IMR-90 (cell line): ENCODE results near the gene COL2A1. TPM values are rescaled to one million over a fixed set of nuclear protein-coding genes. Genes with fewer than 3 reads are reported as not detected.

Source experiments
- ATAC-seq: fragments of 200-7000 bp; cut with Tn5 transposase; 2 replicates; pipeline ENCODE4 v1.9.1; 2020; ENCODE audit warnings: low read depth, mild to moderate bottlenecking, moderate library complexity
- BruUV-seq: library from RNA; stranded (reverse); fragments of 400-500 nt; replicated peaks from 2 replicates; lab custom pipeline; 2021; lab: Mats Ljungman, UMichigan
- CTCF ChIA-PET: fragments of 300-600 bp; formaldehyde crosslinking; extraction: SDS; loops from one replicate; lab custom pipeline; 2021; ENCODE audit warnings: antibody characterized with exemption; lab: Yijun Ruan, JAX
- POLR2A ChIA-PET: fragments of 300-600 bp; sonication (Branson Sonifier 250); formaldehyde crosslinking; loops from one replicate; lab custom pipeline; 2022; ENCODE audit warnings: antibody characterized with exemption; ENCODE audit not compliant: unreplicated experiment; lab: Charles Lee
- DNase-seq: peaks from one replicate; pipeline ENCODE4 v3.0.0; 2013
- H2AFZ ChIP-seq: replicated peaks from 2 replicates; pipeline ENCODE3; 2013; ENCODE audit warnings: low read length, mild to moderate bottlenecking; ENCODE audit not compliant: poor library complexity
- H2AK5ac ChIP-seq: 2 replicates; pipeline ENCODE4 v1.6.1; 2013; ENCODE audit warnings: low read depth, low read length, inconsistent platforms
- H2AK9ac ChIP-seq: replicated peaks from 2 replicates; pipeline ENCODE3; 2013; ENCODE audit warnings: mild to moderate bottlenecking, low read depth, low read length, moderate library complexity; ENCODE audit not compliant: poor library complexity
- H2BK120ac ChIP-seq: 2 replicates; pipeline ENCODE4 v1.6.1; 2013; ENCODE audit warnings: low read depth, low read length, inconsistent platforms
- H2BK15ac ChIP-seq: 3 replicates; pipeline ENCODE4 v1.6.1; 2013; ENCODE audit warnings: low read depth, low read length, inconsistent platforms
- H2BK20ac ChIP-seq: 2 replicates; pipeline ENCODE4 v1.6.1; 2013; ENCODE audit warnings: low read depth, mild to moderate bottlenecking, inconsistent platforms, low read length, moderate library complexity
- H2BK5ac ChIP-seq: 2 replicates; pipeline ENCODE4 v1.6.1; 2013; ENCODE audit warnings: mild to moderate bottlenecking, low read depth, low read length, inconsistent platforms; ENCODE audit not compliant: poor library complexity, severe bottlenecking
- H3K14ac ChIP-seq: replicated peaks from 2 replicates; pipeline ENCODE4 v1.6.1; 2013; ENCODE audit warnings: low read depth, low read length, inconsistent platforms
- H3K18ac ChIP-seq: 2 replicates; pipeline ENCODE4 v1.6.1; 2013; ENCODE audit warnings: low read depth, low read length, control low read depth
- H3K23ac ChIP-seq: 2 replicates; pipeline ENCODE4 v1.6.1; 2013; ENCODE audit warnings: low read depth, low read length, inconsistent platforms
- H3K27ac ChIP-seq: 2 replicates; pipeline ENCODE4 v1.5.1; 2013; ENCODE audit warnings: mild to moderate bottlenecking, control low read depth, low read length; ENCODE audit not compliant: insufficient read depth
- H3K27me3 ChIP-seq: 2 replicates; pipeline ENCODE4 v1.6.1; 2013; ENCODE audit warnings: low read length; ENCODE audit not compliant: control insufficient read depth, insufficient read depth
- H3K36me3 ChIP-seq: 2 replicates; pipeline ENCODE4 v1.6.1; 2013; ENCODE audit warnings: low read length, mixed read lengths; ENCODE audit not compliant: control insufficient read depth, insufficient read depth
- H3K4ac ChIP-seq: 2 replicates; pipeline ENCODE4 v1.6.1; 2013; ENCODE audit warnings: low read depth, low read length, inconsistent platforms
- H3K4me1 ChIP-seq: 2 replicates; pipeline ENCODE4 v1.6.1; 2013; ENCODE audit warnings: low read length, mixed read lengths; ENCODE audit not compliant: control insufficient read depth, insufficient read depth
- H3K4me2 ChIP-seq: 2 replicates; pipeline ENCODE4 v1.6.1; 2013; ENCODE audit warnings: low read depth, mild to moderate bottlenecking, control low read depth, low read length, moderate library complexity
- H3K4me3 ChIP-seq: 2 replicates; pipeline ENCODE4 v1.5.1; 2013; ENCODE audit warnings: low read depth, mild to moderate bottlenecking, control low read depth, low read length, moderate library complexity; ENCODE audit not compliant: insufficient read depth
- H3K56ac ChIP-seq: 2 replicates; pipeline ENCODE4 v1.6.1; 2013; ENCODE audit warnings: low read length, inconsistent platforms; ENCODE audit not compliant: insufficient read depth; ENCODE audit errors: extremely low read depth
- H3K79me1 ChIP-seq, 2 experiments: 2 replicates each; pipeline ENCODE4 v1.6.1; 2013; ENCODE audit warnings: low read length in 2 of 2, inconsistent platforms in 1 of 2, low read depth in 1 of 2
- H3K9ac ChIP-seq: 2 replicates; pipeline ENCODE4 v1.6.1; 2013; ENCODE audit warnings: low read depth, low read length, control low read depth
- H3K9me1 ChIP-seq: 2 replicates; pipeline ENCODE4 v1.6.1; 2013; ENCODE audit warnings: low read length, inconsistent platforms; ENCODE audit not compliant: insufficient read depth
- H3K9me3 ChIP-seq: 2 replicates; pipeline ENCODE4 v1.6.1; 2013; ENCODE audit warnings: low read length; ENCODE audit not compliant: control insufficient read depth, insufficient read depth
- H4K20me1 ChIP-seq: 2 replicates; pipeline ENCODE4 v1.6.1; 2013; ENCODE audit warnings: low read length, inconsistent platforms; ENCODE audit not compliant: insufficient read depth
- H4K5ac ChIP-seq: 2 replicates; pipeline ENCODE4 v1.6.1; 2013; ENCODE audit warnings: mild to moderate bottlenecking, low read depth, low read length, control low read depth
- H4K8ac ChIP-seq, 2 experiments: 2 replicates each; pipeline ENCODE4 v1.6.1; 2013; ENCODE audit warnings: low read depth in 2 of 2, low read length in 2 of 2, control low read depth in 1 of 2, inconsistent platforms in 1 of 2
- H4K91ac ChIP-seq: 2 replicates; pipeline ENCODE4 v1.6.1; 2013; ENCODE audit warnings: low read depth, low read length, inconsistent platforms; ENCODE audit not compliant: insufficient read depth
- BHLHE40 ChIP-seq: fragments of 150-350 bp; IDR thresholded peaks from 2 replicates; pipeline ENCODE4 v1.6.1; 2016; ENCODE audit warnings: mild to moderate bottlenecking, low read depth, low read length
- CEBPB ChIP-seq: IDR thresholded peaks from 2 replicates; pipeline ENCODE4 v1.6.1; 2012; ENCODE audit warnings: low read depth, low read length, improper control_type of control experiment
- CHD1 ChIP-seq: IDR thresholded peaks from 2 replicates; pipeline ENCODE4 v1.6.1; 2012; ENCODE audit warnings: low read depth, low read length, improper control_type of control experiment
- FOS ChIP-seq: fragments of 150-350 bp; IDR thresholded peaks from 2 replicates; pipeline ENCODE4 v1.6.1; 2016; ENCODE audit warnings: low read depth, low read length
- MAFK ChIP-seq: IDR thresholded peaks from 2 replicates; pipeline ENCODE4 v1.6.1; 2012; ENCODE audit warnings: low read depth, low read length, improper control_type of control experiment
- MAZ ChIP-seq: IDR thresholded peaks from 2 replicates; pipeline ENCODE4 v1.6.1; 2012; ENCODE audit warnings: low read depth, mild to moderate bottlenecking, low read length, improper control_type of control experiment, moderate library complexity, borderline replicate concordance
- MXI1 ChIP-seq: IDR thresholded peaks from 2 replicates; pipeline ENCODE4 v1.6.1; 2012; ENCODE audit warnings: low read depth, mild to moderate bottlenecking, low read length, moderate library complexity, borderline replicate concordance
- NFE2L2 ChIP-seq: fragments of 150-350 bp; IDR thresholded peaks from 2 replicates; pipeline ENCODE4 v1.6.1; 2016; ENCODE audit warnings: low read depth, mild to moderate bottlenecking, low read length
- POLR2A ChIP-seq: IDR thresholded peaks from 2 replicates; pipeline ENCODE4 v1.6.1; 2012; ENCODE audit warnings: mild to moderate bottlenecking, low read depth, low read length
- RAD21 ChIP-seq: IDR thresholded peaks from 2 replicates; pipeline ENCODE4 v1.6.1; 2012; ENCODE audit warnings: low read length, improper control_type of control experiment
- RCOR1 ChIP-seq: IDR thresholded peaks from 2 replicates; pipeline ENCODE4 v1.6.1; 2012; ENCODE audit warnings: mild to moderate bottlenecking, low read length, improper control_type of control experiment; ENCODE audit not compliant: insufficient replicate concordance
- RFX5 ChIP-seq: IDR thresholded peaks from 2 replicates; pipeline ENCODE4 v1.8.0; 2012; ENCODE audit warnings: low read depth, mild to moderate bottlenecking, low read length, moderate library complexity
- SMC3 ChIP-seq: fragments of 150-350 bp; IDR thresholded peaks from 2 replicates; pipeline ENCODE4 v1.6.1; 2016; ENCODE audit warnings: low read depth, mild to moderate bottlenecking, antibody characterized with exemption, low read length, moderate library complexity
- WGBS, 2 experiments: methylation state at CpG; one replicate each; pipeline versions ENCODE4 v1.1.5 to v1.1.7; 2013; ENCODE audit warnings: missing lambda C conversion rate in 2 of 2; ENCODE audit not compliant: insufficient read length in 1 of 2; ENCODE audit errors: extremely low coverage in 2 of 2; 5-methylcytosine and 5-hydroxymethylcytosine counted together
- dilution Hi-C: fragments of 300-500 bp; cut with HindIII; formaldehyde crosslinking; loops from one replicate; pipeline ENCODE4 v1.14.3; 2018; ENCODE audit warnings: low sequenced_read_pairs; ENCODE audit not compliant: unreplicated experiment
- in situ Hi-C: fragments of 300-500 bp; cut with MboI; formaldehyde crosslinking; loops from 3 replicates; pipeline ENCODE4 v1.14.3; 2019; ENCODE audit warnings: low sequenced_read_pairs, inconsistent platforms, mixed read lengths
- intact Hi-C: fragments of 100-400 bp; cut with micrococcal nuclease; formaldehyde crosslinking; loops from 2 replicates; pipeline ENCODE4 v1.10.0; 2022
- polyA plus RNA-seq, 3 experiments: library from polyadenylated mRNA; depleted of rRNA; stranded (reverse); fragments of >200 nt; gene quantifications; 2 replicates each; pipeline ENCODE4 v1.2.3, GENCODE V29; 2012; ENCODE audit warnings: low replicate concordance in 1 of 3
- total RNA-seq: library from RNA; depleted of rRNA; stranded (reverse); fragments of >200 nt; gene quantifications from 2 replicates; pipeline ENCODE4 v1.2.3, GENCODE V29; 2012
- TF ChIP-seq, protein P1 (sequence below): conservative IDR thresholded peaks from 2 replicates; pipeline ENCODE4 v1.5.1; 2012; ENCODE audit warnings: mild to moderate bottlenecking, low read depth, low read length, improper control_type of control experiment
- TF ChIP-seq, protein P2 (sequence below): fragments of 150-350 bp; IDR thresholded peaks from 2 replicates; pipeline ENCODE4 v1.6.1; 2016; ENCODE audit warnings: low read depth, mild to moderate bottlenecking, low read length, moderate library complexity, borderline replicate concordance

Gene COL2A1
- total and polyA plus RNA-seq, 2 of the 4 experiments (the other 2 are of a cell fraction): 0.05 TPM; not detected in 1

DNA sequence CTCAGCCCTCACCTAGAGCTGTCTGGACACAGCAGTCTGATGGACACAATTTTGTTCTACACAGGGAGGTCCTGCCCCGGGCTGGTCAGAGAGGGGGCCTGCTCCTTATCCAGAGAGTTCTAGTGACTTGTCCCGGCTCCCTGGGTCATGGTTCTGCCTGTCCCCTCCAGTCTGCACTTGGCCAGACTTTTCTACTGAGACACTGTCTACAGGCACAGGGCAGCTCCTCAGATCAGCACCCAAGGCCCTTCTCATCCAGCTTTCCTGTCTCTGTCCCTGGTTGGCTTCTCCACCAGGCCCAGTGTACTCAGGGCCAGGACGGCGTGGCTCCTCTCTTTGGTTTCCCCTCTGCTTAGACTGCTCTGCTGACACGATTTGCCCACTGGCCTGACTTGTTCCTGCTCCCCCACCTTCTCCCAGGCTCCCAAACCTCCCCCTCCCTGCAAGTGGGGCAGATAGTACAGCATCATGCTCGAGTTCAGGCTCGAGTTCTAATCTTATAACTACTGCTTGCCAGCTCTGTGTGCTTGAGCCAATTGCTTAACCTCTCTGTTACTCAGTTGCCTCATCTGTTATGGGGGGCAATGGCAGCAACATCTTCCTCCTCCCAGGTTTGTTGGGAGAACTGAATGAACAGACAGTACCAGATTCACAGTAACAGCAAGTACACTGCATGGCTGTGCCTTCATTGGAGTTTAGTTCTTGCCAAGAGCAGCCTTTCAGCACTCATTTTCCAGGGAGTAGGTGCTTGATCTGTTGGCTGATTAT is 22.0 kb upstream of the COL2A1 start:
- intact Hi-C loops: no loop called here
- H3K27me3 ChIP-seq: peaks cover 66% of the 10 kb centered on the region
- POLR2A ChIA-PET: no interaction called here

More for the DNA sequence above, 22.0 kb upstream of the COL2A1 start:
- no peak overlapping the region for H2BK15ac ChIP-seq
- H2AFZ ChIP-seq: no peak overlapping the region
- H3K36me3 ChIP-seq: no peaks in the 10 kb centered on the region
- no peak overlapping the region for H3K4me3 ChIP-seq
- no peak overlapping the region for H3K4ac ChIP-seq
- no peak overlapping the region for H2BK120ac ChIP-seq
- no peak overlapping the region for H3K4me2 ChIP-seq
- no peak overlapping the region for H3K14ac ChIP-seq
- no peaks in the 10 kb centered on the region for H3K9me1 ChIP-seq
- H2AK9ac ChIP-seq: no peak overlapping the region
- H3K56ac ChIP-seq: no peak overlapping the region
- no peak overlapping the region for H2AK5ac ChIP-seq
- H4K91ac ChIP-seq: no peak overlapping the region
- no peak overlapping the region for H3K23ac ChIP-seq
- dilution Hi-C loops: no loop called here
- no peak overlapping the region for H2BK5ac ChIP-seq
- in situ Hi-C loops: no loop called here
- no peak overlapping the region for H4K5ac ChIP-seq
- H3K79me1 ChIP-seq: no peaks in the 10 kb centered on the region
- no peak overlapping the region for H4K8ac ChIP-seq
- peaks cover 4% of the 10 kb centered on the region; the same call in 1 of the 2 replicates for H3K4me1 ChIP-seq
- BruUV-seq: no TSS peak
- CTCF ChIA-PET: no interaction called here
- DNase-seq (no peak), ATAC-seq (no peak)
- no peak overlapping the region for H3K18ac ChIP-seq
- 100% methylated on average over 1 of the region's 7 CpGs; no CpG with 5 or more reads in 1 of the 2 experiments for WGBS, 2 experiments
- H3K9me3 ChIP-seq: no peaks in the 10 kb centered on the region
- H3K27ac ChIP-seq: no peak overlapping the region
- no peak overlapping the region for H3K9ac ChIP-seq
- no peaks in the 10 kb centered on the region for H4K20me1 ChIP-seq
- no peak overlapping the region for H2BK20ac ChIP-seq
- no peak for TF ChIP-seq MAFK
- TF ChIP-seq, protein P1, sequence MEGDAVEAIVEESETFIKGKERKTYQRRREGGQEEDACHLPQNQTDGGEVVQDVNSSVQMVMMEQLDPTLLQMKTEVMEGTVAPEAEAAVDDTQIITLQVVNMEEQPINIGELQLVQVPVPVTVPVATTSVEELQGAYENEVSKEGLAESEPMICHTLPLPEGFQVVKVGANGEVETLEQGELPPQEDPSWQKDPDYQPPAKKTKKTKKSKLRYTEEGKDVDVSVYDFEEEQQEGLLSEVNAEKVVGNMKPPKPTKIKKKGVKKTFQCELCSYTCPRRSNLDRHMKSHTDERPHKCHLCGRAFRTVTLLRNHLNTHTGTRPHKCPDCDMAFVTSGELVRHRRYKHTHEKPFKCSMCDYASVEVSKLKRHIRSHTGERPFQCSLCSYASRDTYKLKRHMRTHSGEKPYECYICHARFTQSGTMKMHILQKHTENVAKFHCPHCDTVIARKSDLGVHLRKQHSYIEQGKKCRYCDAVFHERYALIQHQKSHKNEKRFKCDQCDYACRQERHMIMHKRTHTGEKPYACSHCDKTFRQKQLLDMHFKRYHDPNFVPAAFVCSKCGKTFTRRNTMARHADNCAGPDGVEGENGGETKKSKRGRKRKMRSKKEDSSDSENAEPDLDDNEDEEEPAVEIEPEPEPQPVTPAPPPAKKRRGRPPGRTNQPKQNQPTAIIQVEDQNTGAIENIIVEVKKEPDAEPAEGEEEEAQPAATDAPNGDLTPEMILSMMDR: no peak
- no peak for TF ChIP-seq MAZ
- no peak for TF ChIP-seq RFX5
- no peak for TF ChIP-seq CHD1
- no peak for TF ChIP-seq SMC3
- no peak for TF ChIP-seq FOS
- TF ChIP-seq CEBPB: no peak
- no peak for TF ChIP-seq BHLHE40
- TF ChIP-seq POLR2A: no peak
- TF ChIP-seq RCOR1: no peak
- TF ChIP-seq, protein P2, sequence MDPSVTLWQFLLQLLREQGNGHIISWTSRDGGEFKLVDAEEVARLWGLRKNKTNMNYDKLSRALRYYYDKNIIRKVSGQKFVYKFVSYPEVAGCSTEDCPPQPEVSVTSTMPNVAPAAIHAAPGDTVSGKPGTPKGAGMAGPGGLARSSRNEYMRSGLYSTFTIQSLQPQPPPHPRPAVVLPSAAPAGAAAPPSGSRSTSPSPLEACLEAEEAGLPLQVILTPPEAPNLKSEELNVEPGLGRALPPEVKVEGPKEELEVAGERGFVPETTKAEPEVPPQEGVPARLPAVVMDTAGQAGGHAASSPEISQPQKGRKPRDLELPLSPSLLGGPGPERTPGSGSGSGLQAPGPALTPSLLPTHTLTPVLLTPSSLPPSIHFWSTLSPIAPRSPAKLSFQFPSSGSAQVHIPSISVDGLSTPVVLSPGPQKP: no peak
- TF ChIP-seq NFE2L2: no peak
- TF ChIP-seq RAD21: no peak
- TF ChIP-seq MXI1: no peak
